Bronchial smooth muscle cell (primary cell): ENCODE data around the gene ZCCHC10. TPM values are rescaled to one million over a fixed set of nuclear protein-coding genes. Genes with fewer than 3 reads are reported as not detected.

Source experiments
- total RNA-seq: library from RNA; depleted of rRNA; stranded (reverse); fragments of >200 nt; gene quantifications from 2 replicates; pipeline ENCODE4 v1.2.1, GENCODE V29; 2014

Gene ZCCHC10
- 6.1 and 6.6 TPM in 2 replicates for total RNA-seq

DNA sequence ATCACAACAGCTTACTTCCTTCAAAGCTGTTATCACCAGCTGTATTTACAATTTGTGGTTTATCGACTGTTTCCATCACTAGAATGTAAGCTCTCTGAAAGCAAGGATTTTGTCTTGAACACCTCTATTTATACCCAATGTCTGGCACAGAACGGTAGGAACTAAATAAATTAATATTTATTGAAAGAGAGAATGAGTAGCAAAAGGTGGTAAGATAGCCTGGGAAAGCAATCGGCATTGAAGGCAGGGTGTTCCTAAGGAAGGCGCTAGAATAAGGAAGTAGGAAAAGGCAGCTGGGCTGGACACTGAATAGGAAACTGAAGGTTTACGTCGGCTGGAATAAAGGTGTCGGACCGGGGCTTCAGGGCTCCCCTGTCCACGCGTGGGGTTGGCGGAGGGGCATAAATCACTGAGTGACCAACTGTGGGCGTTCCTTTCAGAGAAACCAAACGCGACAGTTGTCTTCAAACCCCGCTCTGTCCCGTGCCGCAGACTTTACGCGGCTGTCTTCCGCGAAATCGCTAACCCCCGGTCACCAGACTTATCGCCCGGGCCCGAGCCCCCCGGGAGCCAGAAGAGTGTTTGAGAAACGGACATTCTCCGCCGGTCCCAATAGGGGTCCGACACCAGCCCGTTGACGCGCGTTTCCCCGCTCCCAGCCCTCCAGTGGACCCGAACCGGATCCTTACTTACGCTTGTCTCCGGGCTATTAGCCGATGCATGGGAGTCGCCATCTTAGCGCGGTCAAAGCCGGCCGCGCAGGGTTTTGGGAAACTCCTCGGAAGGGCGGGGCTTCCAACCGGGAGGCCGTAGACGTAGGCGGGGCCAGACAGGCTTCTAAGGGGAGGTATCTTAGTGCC, at the start of gene ZCCHC10:
Gene ZCCHC10, minus strand, starts transcription at position 746 of the 860 bp plus-strand sequence. Its CDS starts 12 bp downstream, at position 734.

DNA sequence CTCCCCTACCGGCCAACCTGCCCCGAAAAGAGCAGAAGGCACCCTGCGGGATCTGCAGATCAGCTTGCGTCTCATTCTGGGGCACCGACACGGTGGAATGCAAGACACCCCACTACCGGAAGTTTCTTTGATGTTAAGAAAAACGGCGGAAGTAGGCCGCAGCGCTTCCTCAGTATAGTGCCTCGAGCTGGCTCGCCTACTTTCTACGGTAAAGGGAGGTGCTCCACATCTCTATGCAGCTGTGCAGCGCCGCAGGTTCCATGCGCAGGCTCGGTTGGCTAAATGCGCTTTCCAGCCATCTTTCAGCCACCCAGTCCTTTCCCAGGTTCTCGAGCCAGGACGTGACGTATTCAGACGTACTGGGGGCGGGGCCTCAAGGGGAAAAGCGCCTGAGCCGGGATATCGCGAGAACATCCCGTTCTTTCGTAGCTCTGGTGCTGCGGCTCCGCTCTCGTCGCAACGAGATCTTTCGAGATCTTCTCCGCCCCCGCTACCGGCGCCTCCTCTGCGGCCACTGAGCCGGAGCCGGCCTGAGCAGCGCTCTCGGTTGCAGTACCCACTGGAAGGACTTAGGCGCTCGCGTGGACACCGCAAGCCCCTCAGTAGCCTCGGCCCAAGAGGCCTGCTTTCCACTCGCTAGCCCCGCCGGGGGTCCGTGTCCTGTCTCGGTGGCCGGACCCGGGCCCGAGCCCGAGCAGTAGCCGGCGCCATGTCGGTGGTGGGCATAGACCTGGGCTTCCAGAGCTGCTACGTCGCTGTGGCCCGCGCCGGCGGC, 25.4 kb upstream of the ZCCHC10 start, which contains the start of gene HSPA4:
Gene HSPA4, plus strand, starts transcription at position 472 of the 775 bp plus-strand sequence. Its CDS starts 238 bp downstream, at position 710.

DNA sequence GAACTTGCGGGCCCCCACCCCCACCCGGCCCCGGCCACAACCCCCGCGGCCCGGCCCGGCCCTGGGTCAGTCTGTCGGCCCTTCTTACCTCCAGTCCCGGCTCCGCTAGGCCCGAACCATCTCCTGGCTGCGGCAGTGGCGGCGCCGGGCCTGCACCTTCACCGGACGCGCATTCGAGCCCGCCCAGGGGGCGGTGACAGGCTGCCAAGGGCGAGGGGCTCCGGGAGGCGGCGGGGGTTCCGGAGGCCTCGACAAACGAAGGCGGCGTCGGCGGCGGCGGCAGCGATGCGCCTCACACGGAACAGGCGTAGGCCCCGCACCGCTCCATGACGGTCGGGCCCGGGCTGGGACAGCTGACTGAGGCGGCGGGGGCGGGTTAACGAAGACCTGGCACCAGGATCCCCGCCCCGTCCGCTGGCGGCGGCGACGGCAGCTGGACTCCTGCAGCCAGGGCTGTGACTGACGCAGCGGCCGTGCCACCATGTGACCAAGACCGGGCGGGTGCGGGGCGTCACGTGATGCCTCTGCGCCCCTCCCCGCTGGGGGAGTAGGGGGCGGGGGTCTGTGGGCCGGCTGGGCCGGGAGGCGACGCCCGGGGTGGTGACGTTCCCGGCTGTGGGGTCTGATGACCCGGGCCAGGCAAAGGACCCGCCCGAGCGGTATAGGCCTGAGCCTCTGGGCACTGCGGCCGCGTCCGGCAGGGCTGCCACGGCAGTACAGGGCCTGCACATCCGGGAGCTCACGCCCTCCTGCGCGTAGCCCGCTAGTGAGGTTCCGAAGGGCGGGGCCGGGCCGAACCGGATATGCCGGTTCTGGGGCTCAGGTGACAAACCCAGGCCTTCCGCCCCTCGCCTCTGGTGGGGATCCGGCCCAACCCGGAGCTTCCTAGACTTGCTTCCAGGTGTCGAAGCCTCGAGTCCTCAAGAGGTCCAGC, 62.9 kb downstream of the ZCCHC10 start, which contains the start of gene AFF4:
Gene AFF4, minus strand, starts transcription at position 464 of the 934 bp plus-strand sequence. CDS start 26,445 bp downstream, outside the sequence.

Other genes starting within 250 kb of the ZCCHC10 start
- 39.7 and 67.2 TPM in 2 replicates for gene SEPTIN8, start 249.3 kb downstream of the ZCCHC10 start, total RNA-seq
- under 0.01 TPM in 2 replicates for gene SOWAHA, start 213.2 kb downstream of the ZCCHC10 start, total RNA-seq
- 2.7 and 3.5 TPM in 2 replicates for gene SHROOM1, start 195.9 kb downstream of the ZCCHC10 start, total RNA-seq
- gene GDF9, start 160.1 kb downstream of the ZCCHC10 start, total RNA-seq: under 0.01 and 0.09 TPM in 2 replicates
- gene UQCRQ, start 159.9 kb downstream of the ZCCHC10 start, total RNA-seq: 150 and 208 TPM in 2 replicates
- 0.16 and 0.34 TPM in 2 replicates for gene LEAP2, start 152.9 kb downstream of the ZCCHC10 start, total RNA-seq
- gene AFF4, start 62.9 kb downstream of the ZCCHC10 start, total RNA-seq: 18.5 and 29.8 TPM in 2 replicates
- 73.6 and 119 TPM in 2 replicates for gene HSPA4, start 25.5 kb upstream of the ZCCHC10 start, total RNA-seq